GM10266 (cell line): Measurements from ENCODE around the gene SEMA7A.

Source experiments
- DNase-seq: peaks from one replicate; pipeline ENCODE4 v3.0.0; 2012; ENCODE audit errors: extremely low spot score
- CTCF ChIP-seq: IDR thresholded peaks from 2 replicates; pipeline ENCODE4 v1.5.1; 2012; ENCODE audit warnings: mild to moderate bottlenecking, low read depth; ENCODE audit not compliant: control insufficient read depth, insufficient read depth; ENCODE audit errors: missing control alignments

Gene SEMA7A

GRCh38 chr15:74415966-74416916 lies 17.5 kb downstream of the SEMA7A start:
- TF ChIP-seq CTCF: no peak
- DNase-seq: no peak

GRCh38 chr15:74414603-74415338 lies 19.0 kb downstream of the SEMA7A start:
- no peak for TF ChIP-seq CTCF
- DNase-seq: no peak

- TF ChIP-seq CTCF: no peak
- DNase-seq: no peak
These were observed 19.6 kb downstream of the SEMA7A start for GRCh38 chr15:74414081-74414580.

GRCh38 chr15:74413350-74414080 lies 20.2 kb downstream of the SEMA7A start:
- no peak for DNase-seq
- no peak for TF ChIP-seq CTCF

- DNase-seq: no peak
- TF ChIP-seq CTCF: no peak
These were observed 21.6 kb downstream of the SEMA7A start for GRCh38 chr15:74412159-74412558.

- no peak for DNase-seq
- no peak for TF ChIP-seq CTCF
These were observed 22.1 kb downstream of the SEMA7A start for GRCh38 chr15:74411686-74412085.
